Uterus (tissue), 2 donors: Measurements from ENCODE around the gene DNAJC9.

Experiments
- CTCF ChIP-seq, 4 experiments: fragments of 200-600 bp in 2 of 4; fragments of 450-650 bp in 2 of 4; sonication (generic) in 2 of 4; IDR thresholded peaks; one replicate each; pipeline ENCODE4 v1.5.1; 2016 to 2019; ENCODE audit warnings: antibody characterized with exemption in 4 of 4, mild to moderate bottlenecking in 2 of 4, moderate library complexity in 1 of 4
- POLR2A ChIP-seq, 2 donors: fragments of 450-650 bp; IDR thresholded peaks; one replicate each; pipeline ENCODE4 v1.6.1; 2016; ENCODE audit warnings: antibody characterized with exemption in 2 of 2, mild to moderate bottlenecking in 1 of 2, moderate library complexity in 1 of 2

- TF ChIP-seq CTCF (IDR thresholded peaks at IDR 0.05) (no peak), POLR2A (IDR thresholded peaks at IDR 0.05) (no peak)
Measured at GRCh38 chr10:73289958-73290357, 42.9 kb upstream of the DNAJC9 start.
